K562 (cell line): ENCODE data around the gene EXOC2. TPM values are rescaled to one million over a fixed set of nuclear protein-coding genes. Genes with fewer than 3 reads are reported as not detected.

ENCODE experiments used
- ATAC-seq: fragments of 200-7000 bp; cut with Tn5 transposase; 3 replicates; pipeline ENCODE4 v1.9.1; 2020; ENCODE audit warnings: moderate library complexity
- BruUV-seq: library from RNA; stranded (reverse); fragments of 400-500 nt; replicated peaks from 2 replicates; lab custom pipeline; 2021; lab: Mats Ljungman, UMichigan
- CTCF ChIA-PET: fragments of 300-600 bp; formaldehyde crosslinking; extraction: SDS; loops from one replicate; lab custom pipeline; 2021; ENCODE audit warnings: low intra/inter-chr PET ratio; lab: Yijun Ruan, JAX
- POLR2A ChIA-PET: fragments of 300-600, 350-650 bp; sonication (Branson Sonifier 250); formaldehyde crosslinking; extraction: SDS; loops from one replicate; lab custom pipeline; 2021; ENCODE audit warnings: antibody characterized with exemption, inconsistent platforms; lab: Yijun Ruan, JAX
- DNase-seq, 4 experiments: peaks; one replicate each; pipeline versions ENCODE4 v3.0.0 to v3.0.0-alpha.2; 2011 to 2018; ENCODE audit warnings: low spot score in 3 of 4, mixed read lengths in 3 of 4; ENCODE audit errors: extremely low read depth in 1 of 4
- FAIRE-seq: peaks from 2 replicates; lab custom pipeline; 2011; peaks lifted over from hg19 to GRCh38; lab: Jason Lieb, UNC
- H2AFZ ChIP-seq: 2 replicates; pipeline ENCODE4 v1.6.0; 2011; ENCODE audit warnings: low read depth, low read length, control low read depth, inconsistent platforms
- H3K27ac ChIP-seq: fragments of 200-600 bp; 3 replicates; pipeline ENCODE4 v1.8.0; 2011; ENCODE audit warnings: low read depth, mild to moderate bottlenecking, control low read depth, inconsistent platforms, low read length, moderate library complexity, mixed read lengths; ENCODE audit errors: extremely low read depth
- H3K27me3 ChIP-seq, 2 experiments: fragments of 300-600 bp in 1 of 2; 2 replicates in 1 of 2; 3 replicates in 1 of 2; pipeline versions ENCODE4 v1.6.0 to v1.8.0; 2011; ENCODE audit warnings: inconsistent platforms in 2 of 2, low read length in 2 of 2, mild to moderate bottlenecking in 1 of 2, mixed read lengths in 1 of 2, moderate library complexity in 1 of 2; ENCODE audit not compliant: control insufficient read depth in 2 of 2, insufficient read depth in 2 of 2
- H3K36me3 ChIP-seq: fragments of 300-600 bp; 3 replicates; pipeline ENCODE4 v1.8.0; 2011; ENCODE audit warnings: mild to moderate bottlenecking, low read length, inconsistent platforms; ENCODE audit not compliant: control insufficient read depth, insufficient read depth
- H3K4me1 ChIP-seq, 2 experiments: fragments of 200-600 bp in 1 of 2; replicated peaks in 1 of 2; 2 replicates in 1 of 2; 3 replicates in 1 of 2; pipeline versions ENCODE4 v1.5.1 to v1.8.0; 2011; ENCODE audit warnings: inconsistent platforms in 2 of 2, low read length in 2 of 2, mild to moderate bottlenecking in 1 of 2, mixed read lengths in 1 of 2, moderate library complexity in 1 of 2; ENCODE audit not compliant: control insufficient read depth in 2 of 2, insufficient read depth in 2 of 2
- H3K4me2 ChIP-seq: 2 replicates; pipeline ENCODE4 v1.6.1; 2011; ENCODE audit warnings: low read length, control low read depth, inconsistent platforms, mixed read lengths; ENCODE audit not compliant: insufficient read depth
- H3K4me3 ChIP-seq: fragments of 200-600 bp; sonication (generic), shearing (Covaris generic); 2 replicates; pipeline ENCODE4 v1.5.1; 2016; ENCODE audit warnings: control low read depth, inconsistent platforms
- H3K79me2 ChIP-seq: fragments of 200-600 bp; 3 replicates; pipeline ENCODE4 v1.8.0; 2011; ENCODE audit warnings: low read length, inconsistent platforms; ENCODE audit not compliant: control insufficient read depth, insufficient read depth
- H3K9ac ChIP-seq, 2 experiments: 2 replicates each; pipeline versions ENCODE4 v1.6.0 to v1.6.1; 2011; ENCODE audit warnings: low read depth in 2 of 2, low read length in 2 of 2, control low read depth in 1 of 2, inconsistent platforms in 1 of 2, mild to moderate bottlenecking in 1 of 2, mixed read lengths in 1 of 2; ENCODE audit not compliant: insufficient read depth in 1 of 2
- H3K9me1 ChIP-seq: one replicate; pipeline ENCODE4 v1.6.0; 2011; ENCODE audit warnings: inconsistent platforms, mild to moderate bottlenecking, low read length, moderate library complexity; ENCODE audit not compliant: control insufficient read depth, insufficient read depth
- H3K9me3 ChIP-seq: replicated peaks from 2 replicates; pipeline ENCODE4 v1.5.1; 2011; ENCODE audit warnings: low read depth, low read length, inconsistent platforms; ENCODE audit not compliant: control insufficient read depth, insufficient read depth
- H4K20me1 ChIP-seq: replicated peaks from 2 replicates; pipeline ENCODE4 v1.6.1; 2011; ENCODE audit warnings: low read length, inconsistent platforms, mixed read lengths; ENCODE audit not compliant: control insufficient read depth, insufficient read depth
- ARHGAP35 ChIP-seq: fragments of 450-650 bp; IDR thresholded peaks from 2 replicates; pipeline ENCODE4 v1.6.1; 2018; ENCODE audit not compliant: partially characterized antibody
- CAMTA2 ChIP-seq: fragments of 250-450 bp; sonication (Bioruptor Pico); conservative IDR thresholded peaks from 2 replicates; pipeline ENCODE4 v1.5.1; 2022
- CCNT2 ChIP-seq: IDR thresholded peaks from 2 replicates; pipeline ENCODE4 v1.6.1; 2011; ENCODE audit warnings: borderline replicate concordance, low read depth, mild to moderate bottlenecking, moderate library complexity, mixed read lengths, low read length; ENCODE audit not compliant: insufficient read length; ENCODE audit errors: extremely low read depth
- MCM3 ChIP-seq: fragments of 450-650 bp; IDR thresholded peaks from 2 replicates; pipeline ENCODE4 v1.6.1; 2016
- SMARCA5 ChIP-seq: fragments of 450-650 bp; IDR thresholded peaks from 2 replicates; pipeline ENCODE4 v1.6.1; 2016
- TRIM24 ChIP-seq, 2 experiments: fragments of 450-650 bp; IDR thresholded peaks; 2 replicates each; pipeline ENCODE4 v1.6.1; 2016
- XRCC4 ChIP-seq: IDR thresholded peaks from one replicate; pipeline ENCODE4 v1.6.1; 2011; ENCODE audit not compliant: insufficient read depth, insufficient read length; ENCODE audit errors: extremely low read depth
- ZNF780A ChIP-seq: fragments of 250-450 bp; sonication (Bioruptor Pico); IDR thresholded peaks from 2 replicates; pipeline ENCODE4 v1.5.0; 2021; ENCODE audit warnings: mild to moderate bottlenecking
- WGBS: fragments of 100-300 bp; shearing (Covaris generic); methylation state at CpG from one replicate; pipeline ENCODE4 v1.1.6; 2016; ENCODE audit warnings: low coverage, mixed read lengths; ENCODE audit not compliant: insufficient coverage; ENCODE audit errors: missing lambda C conversion rate; 5-methylcytosine and 5-hydroxymethylcytosine counted together
- in situ Hi-C: fragments of 300-500 bp; cut with MboI; formaldehyde crosslinking; loops from 4 replicates; pipeline ENCODE4 v1.15.0; 2018; ENCODE audit warnings: inconsistent platforms, mixed read lengths
- intact Hi-C: fragments of 100-400 bp; cut with micrococcal nuclease; formaldehyde crosslinking; loops from 2 replicates; pipeline ENCODE4 v1.14.2; 2022
- polyA plus RNA-seq, 8 experiments: library from polyadenylated mRNA; depleted of rRNA in 4 of 8; stranded (reverse) in 5 of 8; unstranded in 3 of 8; fragments of >200 nt; fragmentation: Nextera tagmentation in 2 of 8; fragmentation: Illumina TruSeq in 1 of 8; extraction: Ambion mirVana in 2 of 8; extraction: Trizol in 1 of 8; gene quantifications; 2 replicates each; pipeline versions ENCODE4 v1.2.1 to v1.2.3, GENCODE V29; 2011 to 2014; ENCODE audit warnings: inconsistent platforms in 1 of 8, missing spikeins in 1 of 8
- total RNA-seq, 7 experiments: library from RNA; depleted of rRNA in 6 of 7; stranded (reverse); fragments of >200 nt in 6 of 7; fragmentation: Illumina TruSeq in 2 of 7; extraction: Trizol in 2 of 7; gene quantifications; 2 replicates each; pipeline versions ENCODE4 v1.2.1 to v1.2.3, GENCODE V29; 2011 to 2021; ENCODE audit warnings: low replicate concordance in 1 of 7
- TF ChIP-seq, protein P1 (sequence below): fragments of 250-450 bp; sonication (Bioruptor Pico); IDR thresholded peaks from 2 replicates; pipeline ENCODE4 v1.9.0; 2021; ENCODE audit warnings: mild to moderate bottlenecking, inconsistent platforms
- TF ChIP-seq, protein P2 (sequence below): fragments of 250-450 bp; sonication (Bioruptor Pico); IDR thresholded peaks from 2 replicates; pipeline ENCODE4 v1.8.0; 2021; ENCODE audit warnings: moderate library complexity, mild to moderate bottlenecking, inconsistent platforms
- TF ChIP-seq, protein P3 (sequence below): fragments of 250-450 bp; sonication (Bioruptor Pico); IDR thresholded peaks from 2 replicates; pipeline ENCODE4 v1.4.0; 2020; ENCODE audit warnings: mild to moderate bottlenecking, moderate library complexity, borderline replicate concordance
- TF ChIP-seq, protein P4 (sequence below), 2 experiments: IDR thresholded peaks in 1 of 2; conservative IDR thresholded peaks in 1 of 2; 2 replicates each; pipeline ENCODE4 v1.6.1; 2016; ENCODE audit warnings: low read depth in 2 of 2, mild to moderate bottlenecking in 1 of 2, missing compliant biosample characterization in 1 of 2, missing genetic modification characterization in 1 of 2, moderate library complexity in 1 of 2
- TF ChIP-seq, protein P5 (sequence below): IDR thresholded peaks from 3 replicates; pipeline ENCODE4 v1.6.1; 2011; ENCODE audit warnings: borderline replicate concordance, mild to moderate bottlenecking; ENCODE audit not compliant: insufficient read length, insufficient read depth

EXOC2 gene
- total and polyA plus RNA-seq, 9 of the 15 experiments (the other 6 are each of a cell fraction or from before 2014, with no cell fraction given): 12.2 to 30.2 (median 24.2) TPM

DNA sequence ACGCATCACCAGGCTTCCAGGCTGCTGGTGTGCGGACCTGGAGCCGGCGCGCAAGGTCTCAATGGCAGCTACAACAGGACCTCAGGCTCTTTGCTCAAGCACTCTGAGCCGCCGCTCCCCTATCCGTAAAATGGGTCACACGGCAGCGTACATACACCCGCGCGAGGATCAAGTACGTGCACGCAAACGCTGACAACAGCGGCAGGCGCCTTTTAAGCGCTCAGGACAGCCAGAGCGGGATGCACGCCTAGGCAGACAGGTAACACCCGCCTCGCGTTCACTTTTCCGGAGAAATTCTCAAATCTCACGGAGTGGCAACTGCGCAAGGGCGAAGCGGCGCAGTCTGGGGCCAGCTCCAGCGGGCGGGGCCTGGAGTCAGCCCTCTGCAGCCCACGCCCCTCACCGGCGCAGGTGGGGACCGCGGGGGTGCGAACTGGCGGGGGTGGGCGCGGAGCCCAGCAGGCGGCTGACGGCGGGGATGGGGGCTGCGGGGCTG is 535 bp downstream of the EXOC2 start:
- H3K9ac ChIP-seq: peak overlapping the region; percentile 65 to 99
- peak overlapping the region; percentile 79 for H3K27ac ChIP-seq
- ATAC-seq (peak; percentile 95), FAIRE-seq (no peak), DNase-seq (peak; percentile 77 to 85 (median 84))
- in situ Hi-C loops: no loop called here
- POLR2A ChIA-PET: interaction anchor here (0.5 to 1.2 kb wide), 3 partner anchors 9 to 104 kb away, joined by 3 to 7 read pairs (median 3); no protein-coding TSS in a partner anchor
- peak overlapping the region; percentile 93 for H3K4me2 ChIP-seq
- CTCF ChIA-PET: no interaction called here
- H3K36me3 ChIP-seq: peaks cover 17% of the 10 kb centered on the region; the same call in 2 of the 3 replicates
- H3K4me1 ChIP-seq: peaks cover 7 to 20% of the 10 kb centered on the region in 2 experiments; a peak in 3 of 5 replicates
- peak overlapping the region; percentile 88 for H3K4me3 ChIP-seq
- H4K20me1 ChIP-seq: peaks cover 4% of the 10 kb centered on the region
- intact Hi-C loops: no loop called here
- no peaks in the 10 kb centered on the region for H3K9me1 ChIP-seq
- H3K79me2 ChIP-seq: peaks cover 23% of the 10 kb centered on the region
- no TSS peak for BruUV-seq
- peaks cover 13 to 20% of the 10 kb centered on the region in 2 experiments for H3K27me3 ChIP-seq
- H3K9me3 ChIP-seq: no peaks in the 10 kb centered on the region
- WGBS: under 1% methylated on average over 42 of the region's 45 CpGs
- peak overlapping the region; percentile 99 for H2AFZ ChIP-seq
- no peak for TF ChIP-seq MCM3
- TF ChIP-seq ZNF780A (CRISPR knock-in tag): no peak
- TF ChIP-seq XRCC4: no peak
- no peak for TF ChIP-seq CAMTA2
- TF ChIP-seq, protein P1, sequence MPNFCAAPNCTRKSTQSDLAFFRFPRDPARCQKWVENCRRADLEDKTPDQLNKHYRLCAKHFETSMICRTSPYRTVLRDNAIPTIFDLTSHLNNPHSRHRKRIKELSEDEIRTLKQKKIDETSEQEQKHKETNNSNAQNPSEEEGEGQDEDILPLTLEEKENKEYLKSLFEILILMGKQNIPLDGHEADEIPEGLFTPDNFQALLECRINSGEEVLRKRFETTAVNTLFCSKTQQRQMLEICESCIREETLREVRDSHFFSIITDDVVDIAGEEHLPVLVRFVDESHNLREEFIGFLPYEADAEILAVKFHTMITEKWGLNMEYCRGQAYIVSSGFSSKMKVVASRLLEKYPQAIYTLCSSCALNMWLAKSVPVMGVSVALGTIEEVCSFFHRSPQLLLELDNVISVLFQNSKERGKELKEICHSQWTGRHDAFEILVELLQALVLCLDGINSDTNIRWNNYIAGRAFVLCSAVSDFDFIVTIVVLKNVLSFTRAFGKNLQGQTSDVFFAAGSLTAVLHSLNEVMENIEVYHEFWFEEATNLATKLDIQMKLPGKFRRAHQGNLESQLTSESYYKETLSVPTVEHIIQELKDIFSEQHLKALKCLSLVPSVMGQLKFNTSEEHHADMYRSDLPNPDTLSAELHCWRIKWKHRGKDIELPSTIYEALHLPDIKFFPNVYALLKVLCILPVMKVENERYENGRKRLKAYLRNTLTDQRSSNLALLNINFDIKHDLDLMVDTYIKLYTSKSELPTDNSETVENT (CRISPR knock-in tag): 0 out of 2 replicates have a peak, but pooled peaks have one; percentile 47
- no peak for TF ChIP-seq TRIM24 (IDR thresholded peaks at IDR 0.05)
- peak; percentile 94 for TF ChIP-seq SMARCA5
- no peak for TF ChIP-seq CCNT2
- TF ChIP-seq, protein P2, sequence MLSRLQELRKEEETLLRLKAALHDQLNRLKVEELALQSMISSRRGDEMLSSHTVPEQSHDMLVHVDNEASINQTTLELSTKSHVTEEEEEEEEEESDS: no peak
- TF ChIP-seq, protein P3, sequence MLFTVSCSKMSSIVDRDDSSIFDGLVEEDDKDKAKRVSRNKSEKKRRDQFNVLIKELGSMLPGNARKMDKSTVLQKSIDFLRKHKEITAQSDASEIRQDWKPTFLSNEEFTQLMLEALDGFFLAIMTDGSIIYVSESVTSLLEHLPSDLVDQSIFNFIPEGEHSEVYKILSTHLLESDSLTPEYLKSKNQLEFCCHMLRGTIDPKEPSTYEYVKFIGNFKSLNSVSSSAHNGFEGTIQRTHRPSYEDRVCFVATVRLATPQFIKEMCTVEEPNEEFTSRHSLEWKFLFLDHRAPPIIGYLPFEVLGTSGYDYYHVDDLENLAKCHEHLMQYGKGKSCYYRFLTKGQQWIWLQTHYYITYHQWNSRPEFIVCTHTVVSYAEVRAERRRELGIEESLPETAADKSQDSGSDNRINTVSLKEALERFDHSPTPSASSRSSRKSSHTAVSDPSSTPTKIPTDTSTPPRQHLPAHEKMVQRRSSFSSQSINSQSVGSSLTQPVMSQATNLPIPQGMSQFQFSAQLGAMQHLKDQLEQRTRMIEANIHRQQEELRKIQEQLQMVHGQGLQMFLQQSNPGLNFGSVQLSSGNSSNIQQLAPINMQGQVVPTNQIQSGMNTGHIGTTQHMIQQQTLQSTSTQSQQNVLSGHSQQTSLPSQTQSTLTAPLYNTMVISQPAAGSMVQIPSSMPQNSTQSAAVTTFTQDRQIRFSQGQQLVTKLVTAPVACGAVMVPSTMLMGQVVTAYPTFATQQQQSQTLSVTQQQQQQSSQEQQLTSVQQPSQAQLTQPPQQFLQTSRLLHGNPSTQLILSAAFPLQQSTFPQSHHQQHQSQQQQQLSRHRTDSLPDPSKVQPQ (CRISPR knock-in tag): no peak
- no peak for TF ChIP-seq ARHGAP35
- TF ChIP-seq, protein P4, sequence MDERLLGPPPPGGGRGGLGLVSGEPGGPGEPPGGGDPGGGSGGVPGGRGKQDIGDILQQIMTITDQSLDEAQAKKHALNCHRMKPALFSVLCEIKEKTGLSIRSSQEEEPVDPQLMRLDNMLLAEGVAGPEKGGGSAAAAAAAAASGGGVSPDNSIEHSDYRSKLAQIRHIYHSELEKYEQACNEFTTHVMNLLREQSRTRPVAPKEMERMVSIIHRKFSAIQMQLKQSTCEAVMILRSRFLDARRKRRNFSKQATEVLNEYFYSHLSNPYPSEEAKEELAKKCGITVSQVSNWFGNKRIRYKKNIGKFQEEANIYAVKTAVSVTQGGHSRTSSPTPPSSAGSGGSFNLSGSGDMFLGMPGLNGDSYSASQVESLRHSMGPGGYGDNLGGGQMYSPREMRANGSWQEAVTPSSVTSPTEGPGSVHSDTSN (CRISPR knock-in tag; IDR thresholded peaks at IDR 0.05; ENCODE audit: low read depth): no peak
- TF ChIP-seq, protein P4 (tag; conservative IDR thresholded peaks at IDR 0.05; ENCODE audit: low read depth): no peak
- TF ChIP-seq, protein P5, sequence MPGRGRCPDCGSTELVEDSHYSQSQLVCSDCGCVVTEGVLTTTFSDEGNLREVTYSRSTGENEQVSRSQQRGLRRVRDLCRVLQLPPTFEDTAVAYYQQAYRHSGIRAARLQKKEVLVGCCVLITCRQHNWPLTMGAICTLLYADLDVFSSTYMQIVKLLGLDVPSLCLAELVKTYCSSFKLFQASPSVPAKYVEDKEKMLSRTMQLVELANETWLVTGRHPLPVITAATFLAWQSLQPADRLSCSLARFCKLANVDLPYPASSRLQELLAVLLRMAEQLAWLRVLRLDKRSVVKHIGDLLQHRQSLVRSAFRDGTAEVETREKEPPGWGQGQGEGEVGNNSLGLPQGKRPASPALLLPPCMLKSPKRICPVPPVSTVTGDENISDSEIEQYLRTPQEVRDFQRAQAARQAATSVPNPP: no peak
